ENCODE results near the gene AHCYL2.

- TF ChIP-seq POLR2AphosphoS5 (IDR thresholded peaks at IDR 0.05; ENCODE audit: low read depth, low read length) (no peak), CTCF (IDR thresholded peaks at IDR 0.05) (no peak), REST (IDR thresholded peaks at IDR 0.05; ENCODE audit: insufficient read depth in 1 of 2, low read depth in 2 of 2, low read length in 1 of 2) (no peak), SIN3A (IDR thresholded peaks at IDR 0.05; ENCODE audit: borderline replicate concordance, insufficient read depth, low read depth, low read length) (no peak)
Observed at GRCh38 chr7:129361771-129362170, 136.9 kb downstream of the AHCYL2 start.
